Measurements from ENCODE around the gene TRNP1.

Gene TRNP1

GRCh38 chr1:27031235-27032118 is 38.0 kb downstream of the TRNP1 start:
- DNase-seq = no peak

GRCh38 chr1:27032119-27032461 is 38.6 kb downstream of the TRNP1 start:
- DNase-seq = no peak

- DNase-seq = no peak
Observed at GRCh38 chr1:27033043-27033746, 39.7 kb downstream of the TRNP1 start.

GRCh38 chr1:27035344-27035743 is 41.9 kb downstream of the TRNP1 start:
- DNase-seq = no peak

- no peak for DNase-seq
Observed at GRCh38 chr1:27036718-27037117, 43.2 kb downstream of the TRNP1 start.

- no peak for DNase-seq
Observed at GRCh38 chr1:27037518-27037917, 44.0 kb downstream of the TRNP1 start.

GRCh38 chr1:27038020-27038419 is 44.5 kb downstream of the TRNP1 start:
- no peak for DNase-seq

GRCh38 chr1:27042670-27043069 is 49.2 kb downstream of the TRNP1 start:
- DNase-seq = no peak

- peak; percentile 94 for DNase-seq
Observed at GRCh38 chr1:27044613-27045151, 51.2 kb downstream of the TRNP1 start.

- peak; percentile 74 for DNase-seq
Observed at GRCh38 chr1:27045973-27046558, 52.6 kb downstream of the TRNP1 start.

GRCh38 chr1:27047914-27048313 is 54.4 kb downstream of the TRNP1 start:
- DNase-seq = no peak

GRCh38 chr1:27049100-27049499 is 55.6 kb downstream of the TRNP1 start:
- DNase-seq = no peak

- DNase-seq = no peak
Observed at GRCh38 chr1:27049607-27050006, 56.1 kb downstream of the TRNP1 start.
